Tibial nerve (tissue), 3 donors: ENCODE data around the gene BST1.

Source experiments
- POLR2A ChIP-seq, 2 donors: fragments of 450-650 bp; IDR thresholded peaks; one replicate each; pipeline ENCODE4 v1.6.1; 2017; ENCODE audit warnings: antibody characterized with exemption in 2 of 2, mild to moderate bottlenecking in 2 of 2, moderate library complexity in 2 of 2
- TF ChIP-seq, protein P1 (sequence below), 5 experiments: fragments of 200-600 bp in 3 of 5; fragments of 450-650 bp in 2 of 5; sonication (generic) in 3 of 5; IDR thresholded peaks; one replicate each; pipeline ENCODE4 v1.5.1; 2016 to 2019; ENCODE audit warnings: antibody characterized with exemption in 5 of 5, mild to moderate bottlenecking in 3 of 5, moderate library complexity in 2 of 5

DNA sequence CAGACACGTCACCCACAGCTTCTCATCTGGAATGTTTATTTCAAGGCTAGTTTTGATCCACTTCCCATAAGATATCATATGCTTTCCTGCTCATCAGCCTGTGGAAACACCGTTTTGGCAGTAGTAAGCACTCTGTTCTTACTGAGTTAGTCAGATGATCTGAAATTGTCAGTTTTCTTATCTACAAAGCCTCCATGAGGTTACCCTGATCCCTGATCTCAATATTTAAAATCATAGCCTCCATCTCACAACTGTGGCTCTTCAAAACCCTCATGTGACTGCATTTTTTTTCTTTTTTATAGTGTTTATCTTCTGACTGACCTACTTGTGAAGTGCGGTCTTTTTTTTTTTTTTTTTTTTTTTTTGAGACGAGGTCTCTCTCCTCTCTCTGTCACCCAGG, 22.7 kb downstream of the BST1 start:
- TF ChIP-seq, protein P1, sequence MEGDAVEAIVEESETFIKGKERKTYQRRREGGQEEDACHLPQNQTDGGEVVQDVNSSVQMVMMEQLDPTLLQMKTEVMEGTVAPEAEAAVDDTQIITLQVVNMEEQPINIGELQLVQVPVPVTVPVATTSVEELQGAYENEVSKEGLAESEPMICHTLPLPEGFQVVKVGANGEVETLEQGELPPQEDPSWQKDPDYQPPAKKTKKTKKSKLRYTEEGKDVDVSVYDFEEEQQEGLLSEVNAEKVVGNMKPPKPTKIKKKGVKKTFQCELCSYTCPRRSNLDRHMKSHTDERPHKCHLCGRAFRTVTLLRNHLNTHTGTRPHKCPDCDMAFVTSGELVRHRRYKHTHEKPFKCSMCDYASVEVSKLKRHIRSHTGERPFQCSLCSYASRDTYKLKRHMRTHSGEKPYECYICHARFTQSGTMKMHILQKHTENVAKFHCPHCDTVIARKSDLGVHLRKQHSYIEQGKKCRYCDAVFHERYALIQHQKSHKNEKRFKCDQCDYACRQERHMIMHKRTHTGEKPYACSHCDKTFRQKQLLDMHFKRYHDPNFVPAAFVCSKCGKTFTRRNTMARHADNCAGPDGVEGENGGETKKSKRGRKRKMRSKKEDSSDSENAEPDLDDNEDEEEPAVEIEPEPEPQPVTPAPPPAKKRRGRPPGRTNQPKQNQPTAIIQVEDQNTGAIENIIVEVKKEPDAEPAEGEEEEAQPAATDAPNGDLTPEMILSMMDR (IDR thresholded peaks at IDR 0.05) = no peak
- TF ChIP-seq POLR2A (IDR thresholded peaks at IDR 0.05) = no peak
